GM12891 (cell line): ENCODE results near the gene MAGED2.
A peak's percentile ranks its signal among the peaks of the same experiment; 100 is the strongest.

Experiments
- DNase-seq: peaks from one replicate; pipeline ENCODE4 v3.0.0; 2011; ENCODE audit warnings: low spot score; ENCODE audit not compliant: insufficient read length
- FAIRE-seq: peaks from 2 replicates; lab custom pipeline; 2011; peaks lifted over from hg19 to GRCh38; lab: Jason Lieb, UNC
- PAX5 ChIP-seq: IDR thresholded peaks from 2 replicates; pipeline ENCODE4 v1.6.1; 2011; ENCODE audit warnings: low read length, moderate library complexity, mild to moderate bottlenecking; ENCODE audit not compliant: insufficient read depth, severe bottlenecking
- POLR2A ChIP-seq: IDR thresholded peaks from 2 replicates; pipeline ENCODE4 v1.6.1; 2011; ENCODE audit warnings: low read depth, low read length, control low read depth
- POLR2AphosphoS5 ChIP-seq: IDR thresholded peaks from 2 replicates; pipeline ENCODE4 v1.6.1; 2011; ENCODE audit warnings: low read depth, low read length, control low read depth
- POU2F2 ChIP-seq: IDR thresholded peaks from 2 replicates; pipeline ENCODE4 v1.6.1; 2011; ENCODE audit warnings: low read depth, mild to moderate bottlenecking, control low read depth, low read length, moderate library complexity
- SPI1 ChIP-seq: IDR thresholded peaks from 2 replicates; pipeline ENCODE4 v1.6.1; 2011; ENCODE audit warnings: low read depth, low read length, control low read depth
- TAF1 ChIP-seq: IDR thresholded peaks from 2 replicates; pipeline ENCODE4 v1.6.1; 2011; ENCODE audit warnings: low read depth, low read length, control low read depth

MAGED2 gene

DNA sequence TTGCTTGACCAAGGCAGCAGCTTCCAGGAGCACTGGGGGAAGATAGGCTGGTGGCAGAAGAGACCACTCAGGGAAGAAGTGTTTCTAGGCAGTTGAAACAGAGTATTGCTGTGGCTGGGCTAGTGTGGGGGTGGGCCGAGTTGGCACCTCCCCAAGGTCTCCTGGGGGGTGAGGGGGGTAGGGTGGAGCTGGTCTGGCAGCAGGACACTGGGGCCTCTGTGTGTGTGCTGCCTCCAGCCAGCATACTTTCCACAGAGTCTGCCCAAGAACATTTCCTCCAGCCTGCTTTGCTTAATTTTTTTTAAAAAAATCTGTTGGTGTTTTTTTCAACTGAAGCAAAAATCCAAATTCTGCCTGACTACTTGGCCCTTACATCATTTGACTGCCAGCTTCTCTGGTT lies 13.5 kb upstream of the MAGED2 start:
- TF ChIP-seq POU2F2 (no peak), POLR2A (no peak), POLR2AphosphoS5 (no peak)
- no peak for FAIRE-seq

DNA sequence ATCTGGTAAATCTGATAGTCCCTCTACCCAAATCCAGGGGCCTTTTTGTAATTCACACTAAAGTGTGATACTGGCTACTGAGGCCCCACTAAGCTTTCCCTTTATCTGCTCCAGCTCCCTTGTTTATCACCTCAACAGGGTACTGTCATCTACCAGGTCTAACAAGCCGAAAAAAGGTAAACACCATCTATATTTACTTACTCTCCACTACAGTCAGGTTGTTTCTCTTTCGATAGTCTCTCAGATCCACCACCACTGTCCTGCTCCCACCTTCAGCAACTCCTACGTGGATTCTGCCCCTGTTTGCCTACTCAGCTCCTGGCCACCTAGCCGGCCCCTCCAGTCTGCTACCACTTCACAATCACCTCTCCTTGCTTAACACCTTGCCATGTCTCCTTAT lies 12.8 kb upstream of the MAGED2 start:
- TF ChIP-seq SPI1 (no peak), TAF1 (no peak), POLR2A (no peak), PAX5 (no peak), POU2F2 (no peak), POLR2AphosphoS5 (no peak)
- FAIRE-seq (no peak), DNase-seq (no peak)

More for the DNA sequence above, 13.5 kb upstream of the MAGED2 start:
- no peak for DNase-seq

DNA sequence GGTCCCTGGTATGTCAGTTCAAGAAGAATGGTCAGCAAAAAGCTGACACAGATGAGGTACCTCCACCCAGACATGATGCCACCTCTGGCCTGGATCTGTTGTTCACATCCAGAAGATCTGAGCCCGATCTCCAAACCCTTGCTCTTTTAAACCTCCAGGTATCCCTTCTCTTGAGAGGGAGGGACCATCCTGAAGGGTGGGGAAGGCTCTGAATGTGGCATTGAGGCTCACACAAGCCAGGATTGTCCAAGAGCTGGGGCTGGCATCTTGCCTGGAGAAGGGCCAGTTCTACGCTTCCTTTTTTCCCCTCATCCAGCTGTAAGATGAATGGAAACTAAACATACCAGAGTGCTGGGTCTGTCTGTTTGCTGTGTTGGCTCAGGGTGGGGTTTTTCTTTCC lies 9.4 kb upstream of the MAGED2 start, which contains the start of gene ITIH6:
ITIH6 (minus strand) TSS at position 119 of the 400 bp plus-strand sequence; CDS start at position 74, 45 bp downstream.
- TF ChIP-seq POU2F2 (no peak), SPI1 (no peak), POLR2A (no peak), PAX5 (no peak), TAF1 (no peak), POLR2AphosphoS5 (no peak)
- DNase-seq = no peak
- FAIRE-seq = no peak

DNA sequence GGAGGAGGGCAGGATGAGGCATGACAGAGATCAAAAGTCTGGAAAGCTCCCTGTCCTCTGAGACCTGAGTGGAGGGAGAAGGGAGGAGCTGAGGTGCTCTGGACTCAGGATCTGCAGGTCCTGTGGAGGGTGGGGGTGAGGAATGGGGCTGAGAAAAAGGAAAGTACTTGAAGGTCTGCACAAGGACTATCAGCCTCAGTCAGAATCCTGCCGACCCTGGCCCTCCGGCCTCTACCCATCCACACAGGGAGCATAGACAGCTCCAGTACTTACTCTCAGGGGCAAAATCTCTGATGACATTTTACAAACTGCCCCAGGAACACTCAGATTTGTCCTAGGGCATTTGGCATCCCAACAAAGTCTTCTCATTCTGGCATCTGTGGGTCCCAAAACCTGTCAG lies 8.5 kb upstream of the MAGED2 start:
- TF ChIP-seq POU2F2 (no peak), POLR2A (no peak), SPI1 (no peak), PAX5 (no peak), POLR2AphosphoS5 (no peak), TAF1 (no peak)
- DNase-seq (no peak), FAIRE-seq (no peak)

DNA sequence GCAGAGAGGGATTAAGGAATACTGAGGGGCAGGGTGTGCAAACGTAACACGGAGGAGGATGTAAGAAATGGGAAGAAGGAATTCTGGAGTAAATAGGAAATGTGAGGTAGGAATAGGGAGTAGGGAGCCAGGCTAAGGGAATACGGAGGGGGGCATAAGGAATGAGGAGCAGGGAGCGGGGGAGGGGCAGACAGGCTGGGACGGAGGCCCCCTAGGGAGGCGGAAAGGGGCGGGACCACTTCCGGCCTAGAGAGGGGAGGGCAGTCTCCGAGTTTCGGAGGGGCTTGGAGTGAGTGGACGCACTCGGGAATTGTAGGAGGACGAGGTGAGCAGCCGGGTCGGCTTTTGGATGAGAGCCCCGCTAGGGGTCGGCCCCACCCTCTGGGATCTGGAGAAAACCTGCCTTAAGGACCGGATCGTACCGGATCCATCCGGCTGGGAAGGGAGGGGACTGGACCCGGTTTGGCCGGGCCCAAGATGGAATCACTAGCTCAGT lies 612 bp downstream of the MAGED2 start:
- FAIRE-seq (no peak), DNase-seq (peak; percentile 25)
- no peak for TF ChIP-seq POLR2A
- TF ChIP-seq POLR2AphosphoS5 = no peak
- no peak for TF ChIP-seq TAF1
- no peak for TF ChIP-seq POU2F2
- TF ChIP-seq PAX5 = no peak
- TF ChIP-seq SPI1 = no peak

DNA sequence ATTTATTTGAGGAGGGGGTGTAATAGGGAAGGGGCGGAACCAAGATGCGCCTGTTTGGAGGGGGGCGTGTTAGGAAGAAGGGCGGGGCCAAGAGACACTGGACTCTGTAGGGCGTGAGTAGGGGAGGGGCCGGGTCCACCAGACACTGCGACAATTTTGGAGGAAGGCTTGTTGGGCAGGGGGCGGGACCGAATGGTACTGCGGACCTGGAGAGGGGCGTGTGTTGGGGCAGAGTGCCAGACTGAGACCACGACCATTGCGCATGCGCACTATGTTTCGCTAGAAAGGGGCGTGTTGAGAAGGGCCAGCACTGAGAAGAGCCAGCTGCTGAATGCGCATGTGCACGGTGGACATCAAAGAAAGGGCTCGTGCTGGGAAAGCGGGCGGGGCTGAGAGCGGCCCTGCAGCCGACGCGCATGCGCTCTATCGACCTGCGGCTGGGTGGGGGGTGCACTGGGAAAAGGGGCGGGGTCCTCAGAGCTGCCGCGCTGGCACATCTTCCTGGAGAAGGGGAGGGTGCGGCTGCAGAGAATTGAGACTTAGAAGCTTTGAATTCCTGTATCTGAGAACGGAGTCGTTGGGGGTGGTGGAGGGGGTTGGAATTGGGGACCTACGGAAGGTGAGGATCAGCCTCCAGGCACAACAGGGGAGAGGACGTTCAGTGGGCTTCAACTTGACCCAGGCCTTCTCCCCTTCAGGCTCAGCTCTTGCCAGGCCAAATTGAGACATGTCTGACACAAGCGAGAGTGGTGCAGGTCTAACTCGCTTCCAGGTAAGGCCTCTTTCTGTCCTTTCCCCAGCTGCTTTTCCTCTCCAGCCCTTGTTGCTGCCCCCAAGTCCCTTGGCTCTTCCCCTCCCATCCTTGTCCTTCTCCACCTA lies 1.3 kb downstream of the MAGED2 start:
- TF ChIP-seq PAX5 (no peak), TAF1 (no peak), POLR2AphosphoS5 (no peak), POLR2A (no peak), SPI1 (no peak), POU2F2 (no peak)
- FAIRE-seq (peak; percentile 100), DNase-seq (peak; percentile 77)

DNA sequence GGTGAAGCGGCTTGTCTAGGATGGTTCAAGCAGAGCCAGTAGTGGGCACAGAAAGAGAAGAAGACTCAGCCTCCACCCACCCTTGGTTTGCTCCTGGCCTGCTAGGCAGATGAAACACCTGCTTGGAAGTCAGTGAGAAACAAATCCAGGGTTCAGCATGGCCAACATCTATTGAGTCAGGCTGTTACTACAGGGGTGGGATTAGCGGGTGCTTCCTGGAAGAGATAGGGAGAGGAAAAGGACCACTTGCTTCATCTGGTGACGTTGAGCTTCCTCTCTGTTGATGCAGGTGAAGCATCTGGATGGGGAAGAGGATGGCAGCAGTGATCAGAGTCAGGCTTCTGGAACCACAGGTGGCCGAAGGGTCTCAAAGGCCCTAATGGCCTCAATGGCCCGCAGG lies 3.0 kb downstream of the MAGED2 start:
- TF ChIP-seq POLR2A = no peak
- no peak for TF ChIP-seq PAX5
- no peak for TF ChIP-seq SPI1
- no peak for TF ChIP-seq TAF1
- no peak for TF ChIP-seq POU2F2
- TF ChIP-seq POLR2AphosphoS5 = no peak
- FAIRE-seq = no peak
- no peak for DNase-seq

DNA sequence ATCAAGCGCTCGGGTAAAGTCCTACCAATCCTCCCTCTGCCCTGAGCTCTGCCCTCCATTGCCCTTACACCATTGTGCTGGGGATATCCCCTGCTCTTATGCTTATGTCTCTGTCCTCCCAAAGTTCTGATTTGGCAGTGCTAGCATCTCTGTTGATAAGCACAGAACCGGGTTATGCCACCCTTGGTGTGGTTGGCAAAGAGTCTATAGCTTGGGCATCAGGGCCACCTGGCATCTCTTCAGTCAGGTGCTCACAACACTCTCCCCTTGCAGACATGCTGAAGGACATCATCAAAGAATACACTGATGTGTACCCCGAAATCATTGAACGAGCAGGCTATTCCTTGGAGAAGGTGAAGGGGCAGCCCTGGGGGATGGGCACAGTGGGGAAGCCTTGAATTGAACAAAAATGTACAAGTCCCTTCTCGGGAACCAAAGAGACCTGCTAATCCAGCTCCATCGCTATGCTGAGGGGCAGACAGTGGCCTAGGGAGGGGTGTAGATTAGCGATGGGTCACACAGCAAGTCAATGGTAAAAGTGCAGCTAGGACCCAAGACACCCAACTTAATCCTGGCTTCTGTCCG lies 3.8 kb downstream of the MAGED2 start:
- TF ChIP-seq POLR2AphosphoS5 (no peak), SPI1 (no peak), PAX5 (no peak), POLR2A (no peak), TAF1 (no peak), POU2F2 (no peak)
- FAIRE-seq (no peak), DNase-seq (no peak)

DNA sequence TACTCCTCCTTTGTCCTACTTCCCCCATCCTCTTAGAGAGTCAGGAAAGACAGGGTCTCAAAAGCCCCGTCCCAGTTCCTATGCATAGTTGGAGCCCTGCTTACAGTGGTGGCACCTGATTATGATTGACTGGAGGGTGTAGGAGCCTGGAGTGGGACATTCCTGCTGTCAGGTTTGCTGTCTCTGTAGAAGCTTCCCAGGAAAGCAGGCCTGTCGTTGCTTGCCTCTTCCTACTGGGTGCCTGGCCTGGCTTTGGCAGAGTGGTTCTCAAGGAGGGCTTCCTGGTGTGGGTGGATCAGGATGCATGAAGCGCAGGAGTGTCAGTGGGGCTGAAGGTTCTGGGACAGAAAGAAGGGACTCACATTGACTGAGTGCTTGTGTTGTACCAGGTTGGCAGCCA lies 4.8 kb downstream of the MAGED2 start:
- FAIRE-seq (no peak), DNase-seq (no peak)
- TF ChIP-seq POLR2AphosphoS5 = no peak
- no peak for TF ChIP-seq POU2F2
- TF ChIP-seq POLR2A = no peak
- no peak for TF ChIP-seq SPI1
- no peak for TF ChIP-seq PAX5
- TF ChIP-seq TAF1 = no peak
